AG09309 (cell line): ENCODE measurements around the gene DHCR24.

Experiments
- DNase-seq: peaks from one replicate; pipeline ENCODE4 v3.0.0-alpha.2; 2010; ENCODE audit warnings: low read depth
- H3K4me3 ChIP-seq: 2 replicates; pipeline ENCODE4 v1.5.1; 2011; ENCODE audit warnings: mild to moderate bottlenecking, low read depth, low read length, moderate library complexity; ENCODE audit not compliant: control insufficient read depth
- CTCF ChIP-seq: IDR thresholded peaks from 2 replicates; pipeline ENCODE4 v1.5.1; 2011; ENCODE audit warnings: mild to moderate bottlenecking, low read depth, low read length, inconsistent platforms; ENCODE audit not compliant: insufficient read depth, control insufficient read depth; ENCODE audit errors: missing control alignments

The DHCR24 gene

DNA sequence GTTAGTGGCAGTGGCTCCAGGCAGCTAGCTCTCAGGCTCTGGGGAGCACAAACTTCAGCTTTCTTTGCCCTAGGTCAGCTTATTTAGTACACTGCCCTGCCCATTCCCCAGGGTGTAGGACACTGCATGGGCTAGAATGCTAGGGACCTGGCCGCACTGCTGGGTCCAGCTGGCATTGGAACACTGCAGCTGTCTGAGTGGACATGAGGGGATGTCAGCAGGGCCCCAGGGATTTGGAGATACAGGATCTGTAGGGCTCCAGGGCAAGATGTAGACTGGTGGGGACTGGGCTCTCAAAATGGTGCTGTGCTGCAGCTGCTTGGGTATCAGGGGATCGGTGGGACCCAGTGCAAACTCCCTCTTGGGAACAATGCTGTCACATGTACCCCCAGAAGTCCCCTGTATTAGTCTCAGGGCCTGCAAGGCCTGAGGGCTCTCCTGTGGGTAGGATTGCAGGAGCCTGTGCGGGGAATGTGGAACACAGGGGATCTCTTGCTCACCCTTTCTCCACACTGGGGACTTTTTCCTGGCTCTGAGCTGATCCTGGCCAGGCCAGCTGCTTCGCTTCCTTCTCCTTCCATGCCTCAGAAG, 60.7 kb downstream of the DHCR24 start:
- TF ChIP-seq CTCF: no peak

GRCh38 chr1:54825696-54826095, 61.3 kb downstream of the DHCR24 start:
- no peak for TF ChIP-seq CTCF
- no peak for DNase-seq
- H3K4me3 ChIP-seq: no peak overlapping the region

More for the DNA sequence above, 60.7 kb downstream of the DHCR24 start:
- no peak overlapping the region for H3K4me3 ChIP-seq
- DNase-seq: no peak

- H3K4me3 ChIP-seq: no peak overlapping the region
- no peak for TF ChIP-seq CTCF
- DNase-seq: no peak
Observed at GRCh38 chr1:54823670-54824069, 63.3 kb downstream of the DHCR24 start.

DNA sequence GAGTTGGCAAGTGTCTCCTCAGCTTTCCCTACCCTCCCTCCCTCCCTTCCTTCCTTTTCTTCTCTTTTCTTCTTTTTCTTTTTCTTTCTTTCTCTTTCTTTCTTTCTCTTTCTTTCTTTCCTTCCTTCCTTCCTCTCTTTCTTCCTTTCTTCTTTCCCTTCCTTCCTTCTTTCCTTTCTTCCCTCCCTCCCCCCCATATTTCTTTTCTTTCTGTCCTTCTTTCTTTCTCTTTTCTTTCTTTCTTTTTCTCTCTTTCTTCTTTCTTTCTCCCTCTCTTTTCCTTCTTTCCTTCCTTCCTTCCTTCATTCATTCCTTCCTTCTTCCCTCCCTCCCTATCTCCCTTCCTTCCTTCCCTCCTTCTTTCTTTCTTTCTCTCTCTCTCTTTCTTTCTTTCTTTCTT, 67.3 kb downstream of the DHCR24 start:
- no peak for TF ChIP-seq CTCF
- H3K4me3 ChIP-seq: no peak overlapping the region
- no peak for DNase-seq

DNA sequence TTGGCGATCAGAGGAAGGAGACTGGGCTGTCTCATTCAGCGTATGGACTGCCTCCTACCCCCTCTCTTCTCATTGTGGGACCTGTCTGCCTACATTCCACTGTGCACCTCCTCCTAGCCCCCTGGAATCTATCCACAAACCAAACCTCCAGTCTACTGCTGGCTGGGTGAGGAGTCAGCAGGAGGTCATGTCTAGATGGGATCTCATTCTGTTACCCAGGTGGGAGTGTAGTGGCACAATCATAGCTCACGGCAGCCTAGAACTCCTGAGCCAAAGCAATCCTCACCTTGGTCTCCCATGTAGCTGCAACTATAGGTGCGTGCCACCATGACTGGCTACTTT, 67.8 kb downstream of the DHCR24 start:
- no peak overlapping the region for H3K4me3 ChIP-seq
- no peak for TF ChIP-seq CTCF
- no peak for DNase-seq

- no peak for DNase-seq
- H3K4me3 ChIP-seq: no peak overlapping the region
- no peak for TF ChIP-seq CTCF
Observed at GRCh38 chr1:54818461-54819194, 68.4 kb downstream of the DHCR24 start.
